ENCODE results near the gene LRRC71.

LRRC71 gene

DNA sequence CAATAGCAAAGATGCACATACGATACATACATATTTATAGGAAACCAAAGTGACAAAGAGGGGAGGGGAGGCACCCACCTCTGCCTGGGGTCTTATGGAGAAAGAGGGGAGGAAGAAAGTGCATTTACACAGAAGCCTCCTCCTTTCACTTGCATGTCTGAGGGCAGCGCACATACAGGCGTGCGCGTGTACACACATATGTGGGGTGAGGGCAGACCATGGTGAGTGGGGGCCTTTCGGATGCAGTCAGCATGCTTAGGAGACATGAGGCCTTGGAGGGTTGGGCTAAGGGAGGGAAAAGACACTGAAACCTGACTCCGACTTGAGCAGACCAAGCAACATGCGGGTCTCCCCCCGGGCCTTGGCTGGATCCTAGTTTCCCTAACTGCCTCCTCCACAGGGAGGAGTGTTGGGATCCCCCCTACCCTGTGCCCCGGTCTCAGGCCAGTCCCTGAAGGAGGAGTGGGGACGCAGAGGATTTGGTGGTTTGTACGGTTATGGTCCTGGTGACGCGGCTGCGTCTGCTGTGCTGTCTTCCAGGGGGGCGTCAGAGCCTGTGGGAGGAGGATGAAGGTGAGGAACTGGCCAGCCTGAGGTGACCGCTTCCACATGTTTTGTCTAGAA is 15.2 kb downstream of the LRRC71 start:
- TF ChIP-seq CTCF (conservative IDR thresholded peaks at IDR 0.05; ENCODE audit: low read length) = no peak
- no peak overlapping the region for H3K4me3 ChIP-seq (ENCODE audit: low read length)
- DNase-seq (ENCODE audit: low read depth) = no peak

DNA sequence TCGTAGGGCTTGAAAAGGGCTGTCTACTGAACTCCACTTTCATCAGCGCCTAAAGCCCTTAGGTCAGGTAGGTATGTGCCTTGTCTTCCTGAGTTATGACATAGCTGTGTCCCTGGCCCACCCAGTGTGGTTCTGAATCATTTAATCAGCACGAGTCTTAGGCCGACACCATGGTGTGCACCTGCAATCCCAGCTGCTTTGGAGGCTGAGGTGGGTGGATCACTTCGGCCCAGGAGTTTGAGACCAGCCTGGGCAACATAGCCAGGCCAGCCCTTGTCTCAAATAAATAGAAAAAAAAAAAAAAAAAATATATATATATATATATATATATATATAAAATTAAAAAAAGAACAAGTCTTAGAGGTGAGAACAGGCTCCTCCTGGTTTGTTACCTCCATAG is 15.8 kb downstream of the LRRC71 start:
- no peak for DNase-seq (ENCODE audit: low read depth)
- no peak overlapping the region for H3K4me3 ChIP-seq (ENCODE audit: low read length)
- TF ChIP-seq CTCF (conservative IDR thresholded peaks at IDR 0.05; ENCODE audit: low read length) = no peak

GRCh38 chr1:156936721-156937220 is 16.3 kb downstream of the LRRC71 start:
- no peak for DNase-seq (ENCODE audit: low read depth)
- TF ChIP-seq CTCF (conservative IDR thresholded peaks at IDR 0.05; ENCODE audit: low read length) = no peak
- H3K4me3 ChIP-seq (ENCODE audit: low read length) = no peak overlapping the region

DNA sequence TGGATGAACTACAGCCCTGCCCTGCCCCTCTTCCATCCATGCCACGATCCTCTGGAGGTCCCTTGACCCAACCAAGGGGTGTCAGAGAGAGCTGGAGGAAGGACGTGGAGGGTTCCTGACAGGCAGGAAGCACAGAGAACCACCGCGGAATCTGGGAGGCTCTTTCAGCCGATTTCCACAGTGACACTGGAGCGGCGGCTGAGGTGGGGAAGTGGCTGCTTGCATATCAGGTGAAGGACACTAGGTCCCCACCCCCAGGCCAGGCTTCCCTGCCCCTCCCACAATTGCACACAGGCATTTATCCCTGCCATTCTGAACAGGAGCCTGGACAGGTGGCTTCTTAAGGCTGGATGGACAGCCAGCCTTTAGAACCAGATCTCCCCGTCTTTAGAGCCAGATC is 17.5 kb downstream of the LRRC71 start:
- no peak for DNase-seq (ENCODE audit: low read depth)
- TF ChIP-seq CTCF (conservative IDR thresholded peaks at IDR 0.05; ENCODE audit: low read length) = no peak

GRCh38 chr1:156938813-156939212 is 18.4 kb downstream of the LRRC71 start:
- no peak for TF ChIP-seq CTCF (conservative IDR thresholded peaks at IDR 0.05; ENCODE audit: low read length)
- H3K4me3 ChIP-seq (ENCODE audit: low read length) = no peak overlapping the region
- no peak for DNase-seq (ENCODE audit: low read depth)

More for the DNA sequence above, 17.5 kb downstream of the LRRC71 start:
- no peak overlapping the region for H3K4me3 ChIP-seq (ENCODE audit: low read length)

DNA sequence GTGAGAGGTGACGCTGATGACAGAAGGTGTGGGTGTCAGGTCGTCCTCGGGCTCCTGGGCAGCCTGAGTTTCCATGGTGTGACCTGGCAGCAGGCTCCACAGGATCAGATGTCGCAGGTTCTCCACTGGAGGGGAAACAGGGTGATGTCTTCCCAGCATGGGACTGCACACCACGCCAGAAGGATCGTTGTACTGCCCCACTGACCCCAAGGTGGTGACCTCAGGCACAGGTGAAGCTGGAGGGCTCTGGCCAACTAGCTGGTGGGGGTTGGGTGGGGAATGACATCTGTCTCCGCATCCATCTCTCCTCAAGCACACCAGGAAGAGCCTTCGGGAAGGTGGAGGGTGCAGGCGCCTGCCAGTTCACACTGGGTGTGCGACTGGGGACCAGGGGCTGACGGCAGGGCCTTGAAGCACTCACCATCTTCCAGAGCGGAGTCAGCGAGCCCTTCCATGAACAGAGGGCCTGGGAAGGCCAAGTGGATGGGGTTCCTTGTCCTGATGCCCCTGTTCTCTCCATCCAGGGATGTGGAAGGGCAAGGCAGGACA is 19.4 kb downstream of the LRRC71 start:
- TF ChIP-seq CTCF (conservative IDR thresholded peaks at IDR 0.05; ENCODE audit: low read length) = no peak
- no peak overlapping the region for H3K4me3 ChIP-seq (ENCODE audit: low read length)
- no peak for DNase-seq (ENCODE audit: low read depth)

GRCh38 chr1:156941675-156942074 is 21.2 kb downstream of the LRRC71 start:
- no peak overlapping the region for H3K4me3 ChIP-seq (ENCODE audit: low read length)
- no peak for DNase-seq (ENCODE audit: low read depth)
- TF ChIP-seq CTCF (conservative IDR thresholded peaks at IDR 0.05; ENCODE audit: low read length) = no peak
